PC-3 (cell line): ENCODE data around the gene SYMPK. TPM values are rescaled to one million over a fixed set of nuclear protein-coding genes. Genes with fewer than 3 reads are reported as not detected.

ENCODE experiments used
- ATAC-seq: fragments of 200-7000 bp; cut with Tn5 transposase; 2 replicates; pipeline ENCODE4 v1.9.1; 2020; ENCODE audit warnings: mild to moderate bottlenecking, moderate library complexity
- BruUV-seq: library from RNA; stranded (reverse); fragments of 400-500 nt; replicated peaks from 2 replicates; lab custom pipeline; 2021; lab: Mats Ljungman, UMichigan
- CTCF ChIA-PET: fragments of 300-600 bp; sonication (Branson Sonifier 250); formaldehyde crosslinking; loops from one replicate; lab custom pipeline; 2022; ENCODE audit warnings: antibody characterized with exemption; lab: Charles Lee
- POLR2A ChIA-PET: fragments of 300-600 bp; sonication (Branson Sonifier 250); formaldehyde crosslinking; loops from one replicate; lab custom pipeline; 2022; ENCODE audit warnings: antibody characterized with exemption; ENCODE audit not compliant: unreplicated experiment; lab: Charles Lee
- DNase-seq: peaks from one replicate; pipeline ENCODE4 v3.0.0-alpha.2; 2015
- H2AFZ ChIP-seq: fragments of 300-600 bp; sonication (generic); 2 replicates; pipeline ENCODE4 v1.6.0; 2016; ENCODE audit warnings: antibody characterized with exemption, low read length
- H3F3A ChIP-seq: fragments of 300-600 bp; sonication (generic); one replicate; pipeline ENCODE4 v1.6.0; 2017; ENCODE audit warnings: antibody characterized with exemption, low read length, control low read depth, mild to moderate bottlenecking; ENCODE audit not compliant: unreplicated experiment
- H3K27ac ChIP-seq: fragments of 300-600 bp; sonication (generic); 2 replicates; pipeline ENCODE4 v1.5.1; 2016; ENCODE audit warnings: mild to moderate bottlenecking, low read length
- H3K27me3 ChIP-seq: fragments of 300-600 bp; sonication (generic); 2 replicates; pipeline ENCODE4 v1.6.1; 2016; ENCODE audit warnings: low read length, mixed read lengths
- H3K36me3 ChIP-seq: fragments of 300-600 bp; sonication (generic); 2 replicates; pipeline ENCODE4 v1.6.1; 2016; ENCODE audit warnings: low read depth, mixed run types, low read length, mixed read lengths
- H3K4me1 ChIP-seq: fragments of 300-600 bp; sonication (generic); 2 replicates; pipeline ENCODE4 v1.5.1; 2016; ENCODE audit warnings: low read length; ENCODE audit not compliant: insufficient read depth
- H3K4me2 ChIP-seq: fragments of 300-600 bp; sonication (generic); 2 replicates; pipeline ENCODE4 v1.6.0; 2016; ENCODE audit warnings: low read length
- H3K4me3 ChIP-seq: fragments of 300-600 bp; sonication (generic); 2 replicates; pipeline ENCODE4 v1.5.1; 2016; ENCODE audit warnings: mild to moderate bottlenecking, low read length, mixed read lengths
- H3K79me2 ChIP-seq: fragments of 300-600 bp; sonication (generic); 2 replicates; pipeline ENCODE4 v1.6.1; 2017; ENCODE audit warnings: low read length, mixed read lengths
- H3K9ac ChIP-seq: fragments of 300-600 bp; sonication (generic); 2 replicates; pipeline ENCODE4 v1.6.0; 2016; ENCODE audit warnings: mild to moderate bottlenecking, low read length
- H3K9me2 ChIP-seq: fragments of 300-600 bp; sonication (generic); replicated peaks from 2 replicates; pipeline ENCODE4 v1.6.1; 2016; ENCODE audit warnings: mixed run types, low read length, mixed read lengths
- H3K9me3 ChIP-seq: fragments of 300-600 bp; sonication (generic); 2 replicates; pipeline ENCODE4 v1.6.1; 2016; ENCODE audit warnings: low read length, mixed read lengths
- H4K20me1 ChIP-seq: fragments of 300-600 bp; sonication (generic); 2 replicates; pipeline ENCODE4 v1.6.1; 2016; ENCODE audit warnings: low read length, mixed read lengths
- CTCF ChIP-seq: fragments of 300-600 bp; sonication (generic); conservative IDR thresholded peaks from 2 replicates; pipeline ENCODE4 v1.5.1; 2017; ENCODE audit warnings: antibody characterized with exemption, low read depth, mild to moderate bottlenecking, low read length
- EZH2 ChIP-seq: fragments of 300-600 bp; sonication (generic); IDR thresholded peaks from one replicate; pipeline ENCODE4 v1.6.1; 2017; ENCODE audit warnings: antibody characterized with exemption, mild to moderate bottlenecking, low read length; ENCODE audit not compliant: unreplicated experiment
- EZH2phosphoT487 ChIP-seq: fragments of 300-600 bp; sonication (generic); IDR thresholded peaks from 2 replicates; pipeline ENCODE4 v1.6.1; 2018; ENCODE audit warnings: mild to moderate bottlenecking, antibody characterized with exemption, low read length, borderline replicate concordance
- intact Hi-C: fragments of 100-400 bp; cut with micrococcal nuclease; formaldehyde crosslinking; loops from 2 replicates; pipeline ENCODE4 v1.9.0; 2023
- total RNA-seq: library from RNA; depleted of rRNA; stranded (reverse); fragments of >200 nt; gene quantifications from 2 replicates; pipeline ENCODE4 v1.2.3, GENCODE V29; 2014

SYMPK gene
- total RNA-seq, 1 experiment from 2014 or later = 36.6 TPM

GRCh38 chr19:45885556-45886426, 22.8 kb upstream of the SYMPK start, which contains the start of gene IRF2BP1:
TSS of gene IRF2BP1 (minus strand) at chr19:45886141. CDS start at chr19:45885774, 367 bp downstream.
- Histone ChIP-seq H3K9me3 (no peaks in the 10 kb centered on the region), H3K27ac (peak within 1 kb of the TSS; percentile 68), H4K20me1 (peaks cover 3% of the 10 kb centered on the region; the same call in 1 of the 2 replicates), H3K27me3 (no peaks in the 10 kb centered on the region), H3F3A (no peaks in the 10 kb centered on the region), H3K9me2 (no peaks in the 10 kb centered on the region), H3K79me2 (peaks cover 21% of the 10 kb centered on the region), H2AFZ (peak within 1 kb of the TSS; percentile 96), H3K36me3 (peaks cover 2% of the 10 kb centered on the region; the same call in 1 of the 2 replicates), H3K9ac (peak within 1 kb of the TSS; percentile 81), H3K4me2 (peak within 1 kb of the TSS; percentile 90), H3K4me3 (peak within 1 kb of the TSS; percentile 78), H3K4me1 (peaks cover 15% of the 10 kb centered on the region; the same call in 1 of the 2 replicates)
- ATAC-seq = peak; percentile 68
- ChIA-PET POLR2A (interaction anchor here (0.8 kb wide), 1 partner anchor 265 kb away, joined by 7 read pairs; no protein-coding TSS in a partner anchor), CTCF (interaction anchor here (1.1 to 1.2 kb wide), 2 partner anchors 17 to 22 kb away, joined by 3 to 9 read pairs; partner anchors contain the start of genes FOXA3 and SYMPK)
- DNase-seq = peak; percentile 87
- TF ChIP-seq EZH2 = no peak
- TF ChIP-seq EZH2phosphoT487 = no peak
- TF ChIP-seq CTCF = no peak
- intact Hi-C loops = no loop called here
- BruUV-seq = no TSS peak

- Histone ChIP-seq H3K4me2 (peak overlapping the region; percentile 90), H3K9me2 (no peaks in the 10 kb centered on the region), H3F3A (no peaks in the 10 kb centered on the region), H3K27me3 (no peaks in the 10 kb centered on the region), H3K36me3 (peaks cover 2% of the 10 kb centered on the region; the same call in 1 of the 2 replicates), H3K4me1 (peaks cover 15% of the 10 kb centered on the region; the same call in 1 of the 2 replicates), H3K27ac (peak overlapping the region; percentile 68; the same call in 1 of the 2 replicates), H2AFZ (peak overlapping the region; percentile 96; the same call in 1 of the 2 replicates), H4K20me1 (peaks cover 3% of the 10 kb centered on the region; the same call in 1 of the 2 replicates), H3K9ac (peak overlapping the region; percentile 81), H3K9me3 (no peaks in the 10 kb centered on the region), H3K4me3 (peak overlapping the region; percentile 78), H3K79me2 (peaks cover 21% of the 10 kb centered on the region)
- ChIA-PET CTCF (interaction anchor here (1.2 kb wide), 1 partner anchor 21 kb away, joined by 9 read pairs; the partner anchor contains the start of genes FOXA3 and SYMPK), POLR2A (no interaction called here)
- ATAC-seq (peak; percentile 5; the same call in 1 of the 2 replicates), DNase-seq (no peak)
- intact Hi-C loops = no loop called here
- TF ChIP-seq EZH2phosphoT487 (no peak), CTCF (no peak), EZH2 (no peak)
- TSS peak; percentile 48 for BruUV-seq
Measured at GRCh38 chr19:45884682-45885555, 22.0 kb upstream of the SYMPK start.
